SU-DHL-6 (cell line): Measurements from ENCODE around the gene SLITRK1.

ENCODE experiments used
- H2AFZ ChIP-seq: fragments of 200-600 bp; sonication (generic); 2 replicates; pipeline ENCODE4 v1.6.1; 2014; ENCODE audit warnings: low read depth, mild to moderate bottlenecking, moderate library complexity, mixed read lengths, antibody characterized with exemption, low read length; ENCODE audit not compliant: severe bottlenecking
- H3F3A ChIP-seq: fragments of 200-600 bp; shearing (Covaris generic); 2 replicates; pipeline ENCODE4 v1.6.0; 2016; ENCODE audit warnings: antibody characterized with exemption, mild to moderate bottlenecking; ENCODE audit not compliant: insufficient read depth
- H3K27ac ChIP-seq: fragments of 200-600 bp; sonication (generic); 2 replicates; pipeline ENCODE4 v1.5.1; 2016; ENCODE audit warnings: low read depth, mild to moderate bottlenecking, low read length, moderate library complexity, mixed read lengths
- H3K27me3 ChIP-seq: fragments of 200-600 bp; sonication (generic), shearing (Covaris generic); 2 replicates; pipeline ENCODE4 v1.6.0; 2014; ENCODE audit warnings: mild to moderate bottlenecking, low read length
- H3K36me3 ChIP-seq: fragments of 200-600 bp; sonication (generic); 2 replicates; pipeline ENCODE4 v1.6.1; 2014; ENCODE audit warnings: mild to moderate bottlenecking, low read length, mixed read lengths
- H3K4me2 ChIP-seq: fragments of 300-600, 200-600 bp; shearing (Covaris generic), sonication (generic); 2 replicates; pipeline ENCODE4 v1.6.0; 2014; ENCODE audit warnings: low read length, low read depth, mild to moderate bottlenecking; ENCODE audit not compliant: poor library complexity, severe bottlenecking
- H3K4me3 ChIP-seq: fragments of 200-600 bp; sonication (generic); 2 replicates; pipeline ENCODE4 v1.5.1; 2014; ENCODE audit warnings: antibody characterized with exemption, low read length, mild to moderate bottlenecking, mixed read lengths; ENCODE audit not compliant: insufficient read depth, poor library complexity, severe bottlenecking
- H3K79me2 ChIP-seq: fragments of 200-600 bp; sonication (generic); 2 replicates; pipeline ENCODE4 v1.6.1; 2014; ENCODE audit warnings: mild to moderate bottlenecking, low read length, moderate library complexity; ENCODE audit not compliant: insufficient read depth
- H3K9ac ChIP-seq: fragments of 200-600 bp; sonication (generic); 2 replicates; pipeline ENCODE4 v1.7.0; 2014; ENCODE audit warnings: mild to moderate bottlenecking, low read length
- H3K9me2 ChIP-seq: fragments of 200-600 bp; sonication (generic); replicated peaks from 2 replicates; pipeline ENCODE4 v1.6.1; 2014; ENCODE audit warnings: low read length; ENCODE audit not compliant: insufficient read depth
- H3K9me3 ChIP-seq: fragments of 200-600 bp; sonication (generic); 2 replicates; pipeline ENCODE4 v1.6.1; 2014; ENCODE audit warnings: low read length, mixed read lengths; ENCODE audit not compliant: insufficient read depth
- H4K20me1 ChIP-seq: fragments of 200-600 bp; sonication (generic); 2 replicates; pipeline ENCODE4 v1.6.1; 2014; ENCODE audit warnings: low read depth, mild to moderate bottlenecking, antibody characterized with exemption, low read length, moderate library complexity, mixed read lengths
- CTCF ChIP-seq: fragments of 200-600 bp; sonication (generic); IDR thresholded peaks from one replicate; pipeline ENCODE4 v1.5.1; 2017; ENCODE audit warnings: antibody characterized with exemption, mild to moderate bottlenecking, low read length, moderate library complexity; ENCODE audit not compliant: insufficient read depth, poor library complexity, severe bottlenecking
- EZH2phosphoT487 ChIP-seq: fragments of 200-600 bp; sonication (generic), shearing (Covaris generic); conservative IDR thresholded peaks from 2 replicates; pipeline ENCODE4 v1.6.1; 2018; ENCODE audit warnings: mild to moderate bottlenecking, antibody characterized with exemption, low read length, moderate library complexity, mixed read lengths

SLITRK1 gene

GRCh38 chr13:83827338-83827737, 54.9 kb downstream of the SLITRK1 start:
- H3K27ac ChIP-seq: no peak overlapping the region
- H3K4me3 ChIP-seq: no peak overlapping the region
- no peak overlapping the region for H3K9ac ChIP-seq
- TF ChIP-seq CTCF (no peak), EZH2phosphoT487 (no peak)
- H3K9me2 ChIP-seq: no peaks in the 10 kb centered on the region
- H3K27me3 ChIP-seq: no peaks in the 10 kb centered on the region
- no peaks in the 10 kb centered on the region for H3K36me3 ChIP-seq
- H3K9me3 ChIP-seq: peaks cover 11% of the 10 kb centered on the region; the same call in 1 of the 2 replicates
- no peak overlapping the region for H3K4me2 ChIP-seq
- H2AFZ ChIP-seq: no peak overlapping the region
- H3F3A ChIP-seq: no peaks in the 10 kb centered on the region
- no peaks in the 10 kb centered on the region for H4K20me1 ChIP-seq
- H3K79me2 ChIP-seq: no peaks in the 10 kb centered on the region
